HCT116 (cell line): Measurements from ENCODE around the gene RAB3GAP2. TPM values are rescaled to one million over a fixed set of nuclear protein-coding genes. Genes with fewer than 3 reads are reported as not detected.

ENCODE experiments used
- ATAC-seq: fragments of 200-7000 bp; cut with Tn5 transposase; 2 replicates; pipeline ENCODE4 v1.9.1; 2020; ENCODE audit warnings: mild to moderate bottlenecking, moderate library complexity
- BruUV-seq: library from RNA; stranded (reverse); fragments of 400-500 nt; replicated peaks from 2 replicates; lab custom pipeline; 2021; lab: Mats Ljungman, UMichigan
- CTCF ChIA-PET: fragments of 300-600 bp; sonication (Branson Sonifier 250); formaldehyde crosslinking; loops from one replicate; lab custom pipeline; 2021; ENCODE audit warnings: antibody characterized with exemption; lab: Charles Lee
- POLR2A ChIA-PET: fragments of 300-600, 350-600 bp; sonication (Branson Sonifier 250); formaldehyde crosslinking; loops from one replicate; lab custom pipeline; 2021; ENCODE audit warnings: antibody characterized with exemption; lab: Charles Lee
- RAD21 ChIA-PET, 2 experiments: fragments of 300-600 bp; sonication (Branson Sonifier 250); formaldehyde crosslinking; loops; one replicate each; lab custom pipeline; 2023; ENCODE audit warnings: low total read pairs in 2 of 2; ENCODE audit not compliant: uncharacterized antibody in 2 of 2, unreplicated experiment in 2 of 2, low non-redundant PET in 1 of 2; lab: Charles Lee
- DNase-seq: peaks from one replicate; pipeline ENCODE4 v3.0.0-alpha.2; 2010; ENCODE audit warnings: low read depth, low spot score
- H2AFZ ChIP-seq: fragments of 200-600 bp; shearing (Covaris generic), sonication (generic); 2 replicates; pipeline ENCODE4 v1.6.1; 2017; ENCODE audit warnings: low read depth, mixed run types, mixed read lengths, antibody characterized with exemption, low read length; ENCODE audit not compliant: poor library complexity, severe bottlenecking
- H3K27ac ChIP-seq: 2 replicates; pipeline ENCODE4 v1.5.1; 2012; ENCODE audit warnings: low read depth, low read length
- H3K27me3 ChIP-seq: fragments of 200-600 bp; sonication (generic); 2 replicates; pipeline ENCODE4 v1.6.1; 2016; ENCODE audit warnings: mixed run types, low read length, mixed read lengths; ENCODE audit not compliant: insufficient read depth
- H3K36me3 ChIP-seq, 2 experiments: fragments of 200-500 bp in 1 of 2; fragments of 200-600 bp in 1 of 2; sonication (Bioruptor generic) in 1 of 2; sonication (generic) in 1 of 2; 2 replicates each; pipeline versions ENCODE4 v1.5.1 to v1.6.1; 2014 to 2016; ENCODE audit warnings: low read length in 2 of 2, inconsistent platforms in 1 of 2, mixed read lengths in 1 of 2, mixed run types in 1 of 2; ENCODE audit not compliant: insufficient read depth in 2 of 2, control insufficient read depth in 1 of 2
- H3K4me1 ChIP-seq, 2 experiments: fragments of 200-600 bp in 1 of 2; sonication (generic) in 1 of 2; 2 replicates each; pipeline versions ENCODE4 v1.5.1 to v1.6.1; 2012 to 2017; ENCODE audit warnings: low read length in 2 of 2, inconsistent platforms in 1 of 2, mild to moderate bottlenecking in 1 of 2, mixed read lengths in 1 of 2, mixed run types in 1 of 2, moderate library complexity in 1 of 2; ENCODE audit not compliant: insufficient read depth in 2 of 2, control insufficient read depth in 1 of 2
- H3K4me2 ChIP-seq: fragments of 200-600 bp; sonication (generic); 2 replicates; pipeline ENCODE4 v1.6.1; 2017; ENCODE audit warnings: mixed run types, low read length, mixed read lengths
- H3K4me3 ChIP-seq, 2 experiments: fragments of 200-600 bp in 1 of 2; sonication (generic) in 1 of 2; replicated peaks in 1 of 2; 2 replicates each; pipeline ENCODE4 v1.5.1; 2011 to 2016; ENCODE audit warnings: low read length in 2 of 2, control low read depth in 1 of 2, low read depth in 1 of 2, mild to moderate bottlenecking in 1 of 2, mixed read lengths in 1 of 2, mixed run types in 1 of 2
- H3K79me2 ChIP-seq: fragments of 200-600 bp; sonication (generic); 2 replicates; pipeline ENCODE4 v1.6.1; 2017; ENCODE audit warnings: mild to moderate bottlenecking, mixed run types, low read length, moderate library complexity, mixed read lengths; ENCODE audit not compliant: insufficient read depth
- H3K9ac ChIP-seq: fragments of 200-600 bp; sonication (generic); 2 replicates; pipeline ENCODE4 v1.6.1; 2016; ENCODE audit warnings: low read length, mixed read lengths
- H3K9me2 ChIP-seq: fragments of 200-600 bp; sonication (generic), shearing (Covaris generic); 2 replicates; pipeline ENCODE4 v1.6.1; 2017; ENCODE audit warnings: mixed run types, mild to moderate bottlenecking, moderate library complexity; ENCODE audit not compliant: insufficient read depth
- H3K9me3 ChIP-seq, 2 experiments: fragments of 200-500 bp in 1 of 2; fragments of 200-600 bp in 1 of 2; sonication (Bioruptor generic) in 1 of 2; sonication (generic) in 1 of 2; 2 replicates each; pipeline ENCODE4 v1.6.1; 2014 to 2017; ENCODE audit warnings: low read length in 2 of 2, mixed read lengths in 2 of 2, inconsistent platforms in 1 of 2, low read depth in 1 of 2, mild to moderate bottlenecking in 1 of 2, mixed run types in 1 of 2, moderate library complexity in 1 of 2; ENCODE audit not compliant: control insufficient read depth in 1 of 2, insufficient read depth in 1 of 2
- H4K20me1 ChIP-seq: fragments of 200-600 bp; sonication (generic), shearing (Covaris generic); 2 replicates; pipeline ENCODE4 v1.6.1; 2017; ENCODE audit warnings: mixed run types, mild to moderate bottlenecking, moderate library complexity; ENCODE audit not compliant: insufficient read depth
- ATF3 ChIP-seq: IDR thresholded peaks from 2 replicates; pipeline ENCODE4 v1.6.1; 2012
- EGR1 ChIP-seq: IDR thresholded peaks from 2 replicates; pipeline ENCODE4 v1.6.1; 2012; ENCODE audit warnings: low read depth
- EZH2 ChIP-seq: fragments of 200-600 bp; sonication (generic); IDR thresholded peaks from 2 replicates; pipeline ENCODE4 v1.6.1; 2017; ENCODE audit warnings: antibody characterized with exemption, mixed run types
- EZH2phosphoT487 ChIP-seq: fragments of 200-600 bp; IDR thresholded peaks from 2 replicates; pipeline ENCODE4 v1.6.1; 2018; ENCODE audit warnings: antibody characterized with exemption, borderline replicate concordance
- FOSL1 ChIP-seq: IDR thresholded peaks from 2 replicates; pipeline ENCODE4 v1.6.1; 2012; ENCODE audit warnings: low read depth
- JUND ChIP-seq: IDR thresholded peaks from 2 replicates; pipeline ENCODE4 v1.6.1; 2012
- MAX ChIP-seq: IDR thresholded peaks from 2 replicates; pipeline ENCODE4 v1.6.1; 2012
- POLR2A ChIP-seq: IDR thresholded peaks from 2 replicates; pipeline ENCODE4 v1.7.0; 2011; ENCODE audit warnings: borderline replicate concordance; ENCODE audit not compliant: insufficient read depth, insufficient read length; ENCODE audit errors: extremely low read depth
- POLR2AphosphoS5 ChIP-seq: IDR thresholded peaks from 2 replicates; pipeline ENCODE4 v1.6.1; 2011; ENCODE audit warnings: mild to moderate bottlenecking, low read depth, low read length, moderate library complexity
- RAD21 ChIP-seq: IDR thresholded peaks from 2 replicates; pipeline ENCODE4 v1.6.1; 2012; ENCODE audit warnings: low read depth, mild to moderate bottlenecking
- REST ChIP-seq: IDR thresholded peaks from 2 replicates; pipeline ENCODE4 v1.6.1; 2012; ENCODE audit warnings: low read depth
- SIN3A ChIP-seq: IDR thresholded peaks from 2 replicates; pipeline ENCODE4 v1.6.1; 2012; ENCODE audit warnings: low read depth
- SP1 ChIP-seq: IDR thresholded peaks from 2 replicates; pipeline ENCODE4 v1.6.1; 2012; ENCODE audit warnings: low read depth
- TCF7L2 ChIP-seq: IDR thresholded peaks from 2 replicates; pipeline ENCODE4 v1.7.0; 2011; ENCODE audit warnings: borderline replicate concordance, inconsistent platforms; ENCODE audit not compliant: insufficient read depth, insufficient read length; ENCODE audit errors: extremely low read depth
- YY1 ChIP-seq: IDR thresholded peaks from 2 replicates; pipeline ENCODE4 v1.6.1; 2011; ENCODE audit warnings: low read length, low read depth, moderate library complexity, mild to moderate bottlenecking; ENCODE audit not compliant: insufficient replicate concordance; ENCODE audit errors: extremely low read depth
- ZBTB33 ChIP-seq: IDR thresholded peaks from 2 replicates; pipeline ENCODE4 v1.6.1; 2011; ENCODE audit warnings: mild to moderate bottlenecking, low read length, moderate library complexity; ENCODE audit not compliant: insufficient replicate concordance; ENCODE audit errors: extremely low read depth
- ZFX ChIP-seq: fragments of 450-650 bp; IDR thresholded peaks from 2 replicates; pipeline ENCODE4 v1.6.1; 2017
- ZNF274 ChIP-seq: fragments of 200-500 bp; sonication (Bioruptor generic); IDR thresholded peaks from 2 replicates; pipeline ENCODE4 v1.6.1; 2014; ENCODE audit warnings: mild to moderate bottlenecking, low read depth, low read length, inconsistent platforms
- intact Hi-C: fragments of 100-400 bp; cut with micrococcal nuclease; formaldehyde crosslinking; loops from 2 replicates; pipeline ENCODE4 v1.10.0; 2022
- total RNA-seq: library from RNA; stranded (reverse); gene quantifications from one replicate; pipeline ENCODE4 v1.2.1, GENCODE V29; 2021; ENCODE audit not compliant: unreplicated experiment

Gene RAB3GAP2
- total RNA-seq, 1 experiment from 2014 or later = 32.5 TPM

- Histone ChIP-seq H3K79me2 (no peaks in the 10 kb centered on the region), H3K4me3 (no peak overlapping the region), H3K4me2 (no peak overlapping the region), H4K20me1 (peaks cover 6% of the 10 kb centered on the region; the same call in 1 of the 2 replicates), H3K27ac (no peak overlapping the region), H2AFZ (no peak overlapping the region), H3K27me3 (no peaks in the 10 kb centered on the region), H3K36me3 (peaks cover 12 to 16% of the 10 kb centered on the region in 2 experiments; a peak in 3 of 4 replicates), H3K9me3 (no peaks in the 10 kb centered on the region), H3K4me1 (no peaks in the 10 kb centered on the region), H3K9ac (no peak overlapping the region), H3K9me2 (no peaks in the 10 kb centered on the region)
- intact Hi-C loops = no loop called here
- RAD21 ChIA-PET = no interaction called here
- no peak for ATAC-seq
- POLR2A ChIA-PET = no interaction called here
- no TSS peak for BruUV-seq
- TF ChIP-seq YY1 (no peak), ZFX (no peak), EZH2phosphoT487 (no peak), ZNF274 (no peak), RAD21 (no peak), ATF3 (no peak), MAX (no peak), EGR1 (no peak), ZBTB33 (no peak), POLR2AphosphoS5 (no peak), REST (no peak), EZH2 (no peak), JUND (no peak), SIN3A (no peak), SP1 (no peak), FOSL1 (no peak), POLR2A (no peak), TCF7L2 (no peak)
- CTCF ChIA-PET = no interaction called here
- no peak for DNase-seq
Measured at GRCh38 chr1:220184506-220184905, 87.7 kb downstream of the RAB3GAP2 start.
